Activated B cell treated with CpG ODN at 0.5 μM for 24 hours (primary cell): ENCODE results near the gene BRCA2. TPM values are rescaled to one million over a fixed set of nuclear protein-coding genes. Genes with fewer than 3 reads are reported as not detected.

ENCODE experiments used
- ATAC-seq: fragments of 200-7000 bp; cut with Tn5 transposase; one replicate; pipeline ENCODE4 v1.10.0; 2021; ENCODE audit warnings: low read depth, mild to moderate bottlenecking, moderate library complexity
- CTCF ChIA-PET: fragments of 350-600 bp; sonication (Branson Sonifier 250); formaldehyde crosslinking; loops from one replicate; lab custom pipeline; 2021; ENCODE audit warnings: antibody characterized with exemption; lab: Charles Lee
- POLR2A ChIA-PET: fragments of 350-600 bp; sonication (Branson Sonifier 250); formaldehyde crosslinking; loops from one replicate; lab custom pipeline; 2021; ENCODE audit warnings: antibody characterized with exemption; lab: Charles Lee
- DNase-seq: peaks from one replicate; pipeline ENCODE4 v3.0.0; 2022
- H3K27ac Mint-ChIP-seq: one replicate; pipeline ENCODE4 v1.8.0; 2020; ENCODE audit warnings: mixed read lengths
- H3K27me3 Mint-ChIP-seq: one replicate; pipeline ENCODE4 v1.8.0; 2021; ENCODE audit warnings: mixed read lengths
- H3K36me3 Mint-ChIP-seq: one replicate; pipeline ENCODE4 v1.8.0; 2021; ENCODE audit warnings: low read depth, mixed read lengths
- H3K4me1 Mint-ChIP-seq: one replicate; pipeline ENCODE4 v1.8.0; 2021; ENCODE audit warnings: mixed read lengths
- H3K4me3 Mint-ChIP-seq: one replicate; pipeline ENCODE4 v1.8.0; 2020; ENCODE audit warnings: mild to moderate bottlenecking, mixed read lengths
- H3K9me3 Mint-ChIP-seq: one replicate; pipeline ENCODE4 v1.8.0; 2020; ENCODE audit warnings: mixed read lengths
- CTCF ChIP-seq: fragments of 200-600 bp; IDR thresholded peaks from one replicate; pipeline ENCODE4 v1.8.0; 2022; ENCODE audit warnings: antibody characterized with exemption, mild to moderate bottlenecking
- intact Hi-C: fragments of 100-400 bp; cut with micrococcal nuclease; formaldehyde crosslinking; loops from one replicate; pipeline ENCODE4 v1.15.1; 2024
- total RNA-seq: library from RNA; stranded (reverse); gene quantifications from 2 replicates; pipeline ENCODE4 v1.2.3, GENCODE V29; 2022

Gene BRCA2
- total RNA-seq, 1 donor from 2014 or later: 6.6 TPM

- DNase-seq (no peak), ATAC-seq (no peak)
- intact Hi-C loops: no loop called here
- Mint-ChIP-seq H3K36me3 (no peaks in the 10 kb centered on the region), H3K4me1 (no peaks in the 10 kb centered on the region), H3K27me3 (no peaks in the 10 kb centered on the region), H3K9me3 (no peaks in the 10 kb centered on the region), H3K27ac (no peak overlapping the region), H3K4me3 (no peak overlapping the region)
- ChIA-PET CTCF (no interaction called here), POLR2A (no interaction called here)
- TF ChIP-seq CTCF: no peak
Measured at GRCh38 chr13:32272021-32272683, 43.2 kb upstream of the BRCA2 start.

GRCh38 chr13:32277839-32278238, 37.5 kb upstream of the BRCA2 start:
- no peak for TF ChIP-seq CTCF
- POLR2A ChIA-PET: no interaction called here
- intact Hi-C loops: no loop called here
- Mint-ChIP-seq H3K4me1 (peaks cover 2% of the 10 kb centered on the region), H3K36me3 (peaks cover 5% of the 10 kb centered on the region), H3K27ac (no peak overlapping the region), H3K27me3 (no peaks in the 10 kb centered on the region), H3K9me3 (no peaks in the 10 kb centered on the region), H3K4me3 (no peak overlapping the region)
- DNase-seq: no peak
- no peak for ATAC-seq
- CTCF ChIA-PET: interaction anchor here (1.8 kb wide), 1 partner anchor 10 kb away, joined by 5 read pairs; no protein-coding TSS in a partner anchor

DNA sequence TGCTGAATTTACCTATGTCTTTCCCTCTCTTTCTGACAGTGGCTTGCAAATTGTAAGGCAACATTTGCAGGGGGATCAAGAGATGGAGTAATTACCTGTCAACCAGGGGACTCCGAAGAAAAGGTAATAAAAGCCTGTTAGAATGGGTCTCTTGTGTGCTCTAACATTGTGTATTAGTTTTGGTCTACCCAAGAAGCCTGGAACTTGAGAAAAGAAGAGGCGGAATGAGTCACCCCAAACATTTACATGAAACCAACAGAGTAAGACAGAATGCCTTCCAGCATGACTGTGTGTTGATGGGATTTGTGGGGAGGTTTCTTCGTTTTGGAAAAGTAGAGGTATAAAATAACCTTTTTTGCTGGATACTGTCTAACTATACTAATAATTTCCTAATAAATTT, 36.9 kb upstream of the BRCA2 start:
- no peak for TF ChIP-seq CTCF
- Mint-ChIP-seq H3K27ac (no peak overlapping the region), H3K36me3 (peaks cover 5% of the 10 kb centered on the region), H3K27me3 (no peaks in the 10 kb centered on the region), H3K9me3 (no peaks in the 10 kb centered on the region), H3K4me3 (no peak overlapping the region), H3K4me1 (peaks cover 2% of the 10 kb centered on the region)
- DNase-seq (no peak), ATAC-seq (no peak)
- ChIA-PET CTCF (no interaction called here), POLR2A (no interaction called here)
- intact Hi-C loops: no loop called here

- no peak overlapping the region for H3K4me3 Mint-ChIP-seq
- no peaks in the 10 kb centered on the region for H3K27me3 Mint-ChIP-seq
Measured at GRCh38 chr13:32281096-32281495, 34.2 kb upstream of the BRCA2 start.

More at GRCh38 chr13:32281096-32281495, 34.2 kb upstream of the BRCA2 start:
- ATAC-seq: no peak
- Mint-ChIP-seq H3K27ac (no peak overlapping the region), H3K36me3 (peaks cover 5% of the 10 kb centered on the region), H3K9me3 (no peaks in the 10 kb centered on the region), H3K4me1 (peaks cover 2% of the 10 kb centered on the region)
- DNase-seq: no peak
- POLR2A ChIA-PET: interaction anchor here (0.9 kb wide), 1 partner anchor 35 kb away, joined by 3 read pairs; the partner anchor contains the start of genes BRCA2 and ZAR1L
- intact Hi-C loops: no loop called here
- CTCF ChIA-PET: no interaction called here
- TF ChIP-seq CTCF: no peak
